ENCODE measurements around the gene ARPP21. TPM values are rescaled to one million over a fixed set of nuclear protein-coding genes. Genes with fewer than 3 reads are reported as not detected.

The ARPP21 gene
- total RNA-seq, 2 experiments from 2014 or later, result not detected

- ChIA-PET POLR2A (no interaction called here), CTCF (no interaction called here)
Observed at GRCh38 chr3:35674451-35675109, 35.3 kb downstream of the ARPP21 start.

DNA sequence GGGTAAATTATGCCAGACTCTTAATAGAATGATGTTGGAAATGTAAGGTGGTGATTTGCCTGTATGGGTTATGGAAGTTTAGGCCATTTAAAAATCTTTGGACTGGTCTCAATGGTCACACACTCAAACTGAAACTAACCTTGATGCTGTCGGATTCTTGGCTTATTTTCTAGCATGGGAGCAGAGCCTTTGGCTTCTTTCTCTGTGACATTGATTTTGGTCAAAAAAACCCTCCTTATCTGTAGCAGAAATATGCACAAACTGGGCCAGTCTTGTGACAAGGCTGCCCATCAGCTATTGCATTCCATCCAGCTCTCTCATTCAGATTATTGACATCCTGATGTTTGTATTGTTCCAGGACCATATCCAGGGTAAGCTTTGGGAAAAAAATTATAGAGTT, 35.9 kb downstream of the ARPP21 start:
- CTCF ChIA-PET, result no interaction called here
- POLR2A ChIA-PET, result no interaction called here

GRCh38 chr3:35675621-35676020, 36.3 kb downstream of the ARPP21 start:
- CTCF ChIA-PET, result no interaction called here

DNA sequence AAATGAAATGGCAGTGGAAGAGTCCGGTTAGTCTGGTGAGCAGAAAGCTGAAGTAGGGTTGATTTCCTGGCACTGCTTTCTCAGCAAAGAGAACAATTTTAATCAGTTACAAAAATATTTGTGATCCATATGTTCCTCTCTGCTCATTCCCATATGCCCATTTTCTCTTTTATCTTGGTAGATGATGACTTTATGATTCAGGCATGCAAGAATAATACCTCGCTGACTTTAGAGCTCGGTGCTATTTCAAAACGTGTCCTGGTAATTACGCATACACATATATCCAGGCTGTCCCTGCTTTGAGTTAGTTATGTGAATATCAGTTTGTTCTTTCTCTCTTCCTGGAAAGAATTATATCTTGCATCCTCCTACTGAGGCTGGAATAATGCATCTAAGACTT, 38.5 kb downstream of the ARPP21 start:
- POLR2A ChIA-PET, result no interaction called here
- CTCF ChIA-PET, result no interaction called here

More at GRCh38 chr3:35675621-35676020, 36.3 kb downstream of the ARPP21 start:
- POLR2A ChIA-PET, result no interaction called here

DNA sequence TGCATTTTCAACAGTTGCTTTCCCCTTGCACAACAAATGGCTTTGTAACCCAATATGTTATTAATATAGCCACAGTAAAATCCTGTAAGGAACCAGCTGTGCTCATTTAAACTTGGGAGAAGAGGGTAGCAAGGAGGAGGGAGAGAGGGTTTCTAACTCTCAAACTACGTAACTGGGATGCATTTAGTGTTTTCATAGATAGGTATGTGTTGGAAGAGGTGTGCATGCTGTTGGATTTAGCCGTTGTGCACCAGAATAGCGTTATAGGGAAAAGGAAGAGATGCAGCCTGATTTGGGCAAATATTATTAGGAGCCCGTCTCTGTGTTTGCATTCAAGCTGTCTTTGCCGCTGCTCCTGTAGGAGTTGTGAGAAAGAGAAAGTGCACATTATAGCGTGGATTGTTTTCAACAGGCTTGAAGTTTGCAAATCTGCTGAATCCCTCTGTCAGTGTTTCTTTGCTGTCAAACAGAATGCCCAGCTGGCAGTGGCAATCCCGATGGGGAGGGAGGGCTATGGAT, 39.4 kb downstream of the ARPP21 start:
- ChIA-PET CTCF (no interaction called here), POLR2A (no interaction called here)

GRCh38 chr3:35679409-35680080, 40.2 kb downstream of the ARPP21 start:
- POLR2A ChIA-PET, result no interaction called here
- CTCF ChIA-PET, result no interaction called here

DNA sequence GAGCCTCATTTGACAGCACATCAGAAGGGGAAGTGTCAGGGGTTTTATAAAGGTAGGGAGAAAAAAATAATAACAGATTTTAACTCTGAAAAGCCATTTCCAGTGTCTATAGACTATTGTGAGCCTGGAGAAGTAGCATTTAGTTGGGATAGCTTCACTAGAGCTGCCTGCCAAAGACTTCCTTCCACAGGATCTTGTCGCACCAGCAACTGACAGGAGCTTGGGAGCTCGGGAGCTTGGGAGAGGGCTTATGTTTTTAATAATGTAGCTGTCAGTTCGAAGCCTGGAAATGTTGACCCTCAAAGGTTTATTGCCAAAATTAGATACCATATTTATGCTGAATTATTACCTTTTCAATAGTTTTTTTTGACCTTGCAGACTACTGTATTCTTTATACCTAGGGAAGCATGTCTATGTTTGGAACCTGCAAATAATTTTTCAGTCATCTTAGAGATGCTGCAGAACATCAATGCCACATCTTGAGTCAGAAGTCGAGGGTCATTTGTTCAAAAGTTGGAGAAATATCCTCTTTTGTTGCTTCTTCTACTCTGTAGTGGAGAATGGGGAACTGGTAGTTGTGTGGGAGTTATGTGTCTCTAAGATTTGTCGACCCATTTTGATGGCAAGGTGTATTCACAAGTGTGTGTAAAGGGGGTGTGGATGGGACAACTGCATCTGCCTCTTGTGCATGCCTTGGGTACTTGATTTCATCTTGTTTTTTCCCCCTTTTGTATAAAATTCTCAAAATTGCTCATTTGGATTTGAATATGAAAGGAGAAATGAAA, 41.7 kb downstream of the ARPP21 start:
- POLR2A ChIA-PET, result no interaction called here
- CTCF ChIA-PET, result no interaction called here

- CTCF ChIA-PET, result no interaction called here
Observed at GRCh38 chr3:35685153-35685552, 45.8 kb downstream of the ARPP21 start.

DNA sequence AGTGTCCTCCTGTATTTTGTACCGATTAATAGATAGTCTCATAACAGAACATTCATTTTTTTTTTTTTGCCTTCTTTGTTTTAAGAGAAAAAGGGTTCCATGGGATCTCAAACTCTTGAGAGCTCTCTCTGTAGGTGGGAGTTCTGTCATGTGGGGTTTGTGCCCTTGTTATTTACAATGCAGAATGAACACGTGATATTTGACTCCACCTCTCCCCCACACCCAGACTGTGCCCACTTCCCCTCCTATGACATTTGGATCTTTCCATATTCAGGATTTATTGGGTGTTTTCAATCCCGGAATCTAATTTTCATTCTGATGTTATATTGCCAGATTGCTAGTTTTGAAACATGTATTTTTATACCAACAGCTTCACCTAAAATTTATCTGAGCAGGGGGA, 49.5 kb downstream of the ARPP21 start:
- POLR2A ChIA-PET, result no interaction called here
- CTCF ChIA-PET, result no interaction called here

More at GRCh38 chr3:35685153-35685552, 45.8 kb downstream of the ARPP21 start:
- POLR2A ChIA-PET, result no interaction called here

DNA sequence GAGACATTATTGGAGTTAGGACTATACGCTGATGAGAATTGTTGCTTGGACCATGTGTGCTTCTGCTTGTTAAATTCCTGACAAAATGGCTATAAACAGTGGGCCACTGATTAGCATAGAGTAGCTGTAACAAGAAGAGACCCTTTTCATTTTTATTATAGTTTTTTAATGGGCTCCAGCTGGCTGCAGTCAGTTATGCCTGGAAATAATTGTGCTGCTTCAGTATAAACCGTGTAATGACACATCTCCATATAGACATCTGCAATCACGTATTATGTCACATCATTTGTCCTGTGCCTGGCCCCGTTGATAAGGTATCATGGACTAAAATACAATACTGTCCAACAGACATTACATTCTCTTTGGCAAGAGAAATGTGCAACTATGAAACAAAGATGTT, 50.9 kb downstream of the ARPP21 start:
- POLR2A ChIA-PET, result no interaction called here

GRCh38 chr3:35705904-35706303, 66.6 kb downstream of the ARPP21 start:
- POLR2A ChIA-PET, result no interaction called here
- CTCF ChIA-PET, result no interaction called here

More for the DNA sequence above, 50.9 kb downstream of the ARPP21 start:
- CTCF ChIA-PET, result no interaction called here

GRCh38 chr3:35707904-35708303, 68.6 kb downstream of the ARPP21 start:
- ChIA-PET CTCF (no interaction called here), POLR2A (no interaction called here)

DNA sequence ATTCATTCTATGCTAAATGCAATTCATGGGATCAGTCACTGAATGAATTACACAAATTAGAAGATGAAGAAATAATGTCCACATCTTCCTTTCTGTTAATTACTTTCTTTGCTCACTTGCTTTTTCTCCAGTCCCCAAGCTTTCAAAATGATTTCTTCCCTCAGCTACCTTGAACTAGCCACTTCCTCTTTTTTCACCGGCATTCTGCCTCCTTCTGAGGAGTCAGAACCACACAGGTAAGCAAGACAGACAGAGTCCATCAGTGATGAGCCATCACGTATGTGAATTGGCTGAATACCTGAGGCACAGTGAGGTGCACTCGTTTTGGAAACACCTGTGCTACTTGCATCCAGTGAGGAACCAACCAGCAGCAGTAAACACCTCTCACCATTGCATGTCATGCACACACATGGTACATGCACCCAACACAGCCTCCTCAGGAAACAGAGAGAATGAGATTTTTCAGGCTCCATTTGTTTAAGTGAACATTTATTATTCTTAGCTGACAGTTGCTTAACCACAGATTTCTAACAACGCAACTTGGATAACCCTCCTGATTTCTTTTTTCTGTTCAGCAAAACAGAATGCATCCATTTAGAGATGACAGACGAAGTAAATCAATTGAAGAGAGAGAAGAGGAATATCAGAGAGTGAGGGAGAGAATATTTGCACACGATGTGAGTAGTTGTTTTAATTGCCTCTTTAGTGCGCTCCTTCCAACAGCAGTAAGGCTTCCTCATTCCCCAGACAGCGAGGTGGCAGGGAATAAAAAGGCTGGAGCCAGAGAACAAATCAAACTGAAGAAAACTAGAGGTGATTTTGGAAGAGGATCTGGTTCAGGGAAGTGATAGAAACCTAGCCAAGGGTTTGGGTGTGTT, 69.3 kb downstream of the ARPP21 start:
- POLR2A ChIA-PET, result no interaction called here

GRCh38 chr3:35709691-35710090, 70.4 kb downstream of the ARPP21 start:
- POLR2A ChIA-PET, result no interaction called here
- CTCF ChIA-PET, result no interaction called here

More for the DNA sequence above, 69.3 kb downstream of the ARPP21 start:
- CTCF ChIA-PET, result no interaction called here

DNA sequence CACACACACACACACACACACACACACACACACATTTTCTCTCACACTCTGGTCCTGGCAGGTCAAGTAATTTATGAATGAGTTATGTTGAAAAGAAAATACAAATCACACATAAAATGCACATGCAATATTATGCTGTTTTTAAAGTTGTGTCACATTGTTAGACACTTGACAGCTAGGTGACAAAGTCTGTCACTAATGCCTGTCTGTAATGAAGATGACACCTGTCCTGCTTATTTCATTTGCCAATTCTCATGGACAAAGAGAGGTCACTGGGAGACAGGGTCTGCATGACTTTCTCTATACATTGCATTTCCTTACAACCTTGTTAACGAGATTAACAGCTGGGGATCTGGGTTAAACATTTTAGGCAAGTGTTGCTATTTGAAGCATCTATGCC, 71.2 kb downstream of the ARPP21 start:
- ChIA-PET CTCF (no interaction called here), POLR2A (no interaction called here)

DNA sequence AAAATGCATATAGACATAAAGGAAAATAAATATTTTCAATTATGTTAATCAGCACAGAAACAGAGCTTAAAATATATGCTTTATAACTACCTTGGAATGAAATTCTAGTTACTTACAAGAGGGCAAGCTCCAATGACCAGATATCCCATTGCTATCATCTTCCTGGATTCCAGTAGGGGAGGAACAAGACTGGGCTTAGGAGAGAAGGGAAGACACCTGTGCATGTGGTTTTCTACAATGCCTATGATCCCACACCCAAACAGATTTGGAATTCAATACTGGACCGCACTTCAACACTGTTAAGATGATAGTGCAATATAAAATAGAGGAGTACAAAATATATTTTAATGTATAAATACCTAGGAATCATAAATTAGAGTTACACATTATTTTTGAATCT, 79.6 kb downstream of the ARPP21 start:
- POLR2A ChIA-PET, result no interaction called here

DNA sequence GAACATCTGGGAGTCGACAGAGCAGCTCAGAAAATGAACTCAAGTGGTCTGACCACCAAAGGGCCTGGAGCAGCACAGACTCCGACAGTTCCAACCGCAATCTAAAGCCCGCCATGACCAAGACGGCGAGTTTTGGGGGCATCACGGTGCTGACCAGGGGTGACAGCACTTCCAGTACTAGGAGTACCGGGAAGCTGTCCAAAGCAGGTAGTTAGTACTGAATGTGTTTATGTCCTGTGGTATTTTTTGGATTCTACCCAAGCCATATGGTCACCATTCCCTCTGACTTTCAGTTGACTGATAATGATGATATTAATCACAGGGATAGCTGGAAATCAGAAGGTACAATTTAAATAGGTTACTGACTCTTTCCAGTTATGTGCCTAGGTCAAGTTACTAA, 82.3 kb downstream of the ARPP21 start:
- CTCF ChIA-PET, result no interaction called here
- POLR2A ChIA-PET, result no interaction called here

More for the DNA sequence above, 79.6 kb downstream of the ARPP21 start:
- CTCF ChIA-PET, result no interaction called here

DNA sequence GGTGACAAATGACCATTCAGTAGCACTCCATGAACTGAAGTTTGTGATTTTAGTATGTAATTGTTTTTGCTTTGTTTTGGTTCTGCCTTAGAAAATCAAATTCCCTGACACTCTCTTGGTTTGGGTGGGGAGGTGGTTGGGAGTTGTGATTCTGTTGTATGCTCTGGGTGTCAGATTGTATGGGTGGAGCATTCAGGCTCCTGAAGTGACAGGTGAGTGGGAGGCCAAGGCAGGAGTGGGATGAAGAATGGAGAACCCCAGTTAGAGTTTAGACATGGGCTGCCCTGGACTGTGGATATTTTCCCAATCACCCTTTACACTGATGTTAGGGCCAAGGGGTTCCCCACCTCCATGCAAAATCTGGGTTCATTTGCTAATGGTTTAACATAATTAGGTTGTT, 83.6 kb downstream of the ARPP21 start:
- CTCF ChIA-PET, result no interaction called here
- POLR2A ChIA-PET, result no interaction called here

GRCh38 chr3:35723480-35724097, 84.3 kb downstream of the ARPP21 start:
- ChIA-PET POLR2A (no interaction called here), CTCF (no interaction called here)

- CTCF ChIA-PET, result no interaction called here
- POLR2A ChIA-PET, result no interaction called here
Observed at GRCh38 chr3:35724106-35724505, 84.8 kb downstream of the ARPP21 start.
